ENCODE measurements around the gene SCARB1. TPM values are rescaled to one million over a fixed set of nuclear protein-coding genes. Genes with fewer than 3 reads are reported as not detected.

SCARB1 gene
- total and polyA plus RNA-seq, 2 experiments from 2014 or later: 2.2 to 5.2 TPM

DNA sequence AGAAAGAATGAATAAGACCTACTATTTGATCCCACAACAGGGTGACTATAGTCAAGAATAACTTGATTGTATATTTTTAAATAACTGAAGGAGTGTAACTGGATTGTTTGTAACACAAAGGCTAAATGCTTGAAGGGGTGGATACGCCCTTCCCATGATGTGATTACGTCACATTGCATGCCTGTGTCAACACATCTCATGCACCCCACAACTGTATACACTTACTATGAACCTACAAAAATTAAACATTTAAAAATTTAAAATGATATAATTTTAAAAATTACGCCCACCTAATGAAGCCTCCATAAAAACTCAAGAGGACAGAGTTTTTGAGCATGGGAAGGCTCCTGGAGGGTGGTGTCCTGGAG, 94.5 kb downstream of the SCARB1 start:
- Histone ChIP-seq H3K27ac (no peak overlapping the region), H3K27me3 (replicated peaks; ENCODE audit: insufficient read depth) (no peaks in the 10 kb centered on the region), H3K4me1 (ENCODE audit: insufficient read depth) (peaks cover 18% of the 10 kb centered on the region), H4K20me1 (ENCODE audit: insufficient read depth) (no peaks in the 10 kb centered on the region), H3K4me2 (ENCODE audit: unreplicated experiment) (no peak overlapping the region), H3K79me2 (ENCODE audit: insufficient read depth) (no peaks in the 10 kb centered on the region), H3K36me3 (ENCODE audit: low read depth) (no peaks in the 10 kb centered on the region), H2AFZ (no peak overlapping the region), H3K9ac (peak overlapping the region; percentile 16; the same call in 1 of the 2 replicates), H3F3A (ENCODE audit: insufficient read depth) (peaks cover 18% of the 10 kb centered on the region), H3K4me3 (no peak overlapping the region), H3K9me3 (ENCODE audit: low read depth) (no peaks in the 10 kb centered on the region), H3K9me2 (ENCODE audit: insufficient read depth) (no peaks in the 10 kb centered on the region)
- TF ChIP-seq EZH2phosphoT487 (IDR thresholded peaks at IDR 0.05; ENCODE audit: insufficient read depth, low read depth) (no peak), EZH2 (IDR thresholded peaks at IDR 0.05; ENCODE audit: insufficient read depth, poor library complexity, severe bottlenecking) (no peak)
- DNase-seq: peak; percentile 42
- WGBS, 2 experiments (ENCODE audit: low coverage in 1 of 2, low lambda C conversion rate in 2 of 2, missing lambda C conversion rate in 2 of 2): 71 to 73% methylated on average over 3 of the region's 3 CpGs
- in situ Hi-C loops (cut with MboI): loop anchor here (5.0 to 10.0 kb wide), 3 partner anchors 202 to 724 kb away; partner anchors contain the start of gene NCOR2

GRCh38 chr12:124768452-124769162, 95.1 kb downstream of the SCARB1 start:
- in situ Hi-C loops (cut with MboI): loop anchor here (5.0 to 10.0 kb wide), 3 partner anchors 201 to 724 kb away; partner anchors contain the start of gene NCOR2

GRCh38 chr12:124767066-124767821, 96.4 kb downstream of the SCARB1 start:
- Histone ChIP-seq H3K36me3 (ENCODE audit: low read depth) (no peaks in the 10 kb centered on the region), H4K20me1 (ENCODE audit: insufficient read depth) (no peaks in the 10 kb centered on the region), H3K79me2 (ENCODE audit: insufficient read depth) (no peaks in the 10 kb centered on the region), H3F3A (ENCODE audit: insufficient read depth) (peaks cover 23% of the 10 kb centered on the region), H3K4me3 (no peak overlapping the region), H3K4me1 (ENCODE audit: insufficient read depth) (peaks cover 15% of the 10 kb centered on the region), H3K9ac (no peak overlapping the region), H3K4me2 (ENCODE audit: unreplicated experiment) (no peak overlapping the region), H3K27me3 (replicated peaks; ENCODE audit: insufficient read depth) (no peaks in the 10 kb centered on the region), H3K9me3 (ENCODE audit: low read depth) (no peaks in the 10 kb centered on the region), H3K9me2 (ENCODE audit: insufficient read depth) (no peaks in the 10 kb centered on the region), H3K27ac (no peak overlapping the region), H2AFZ (no peak overlapping the region)
- TF ChIP-seq EZH2phosphoT487 (IDR thresholded peaks at IDR 0.05; ENCODE audit: insufficient read depth, low read depth): no peak
- TF ChIP-seq EZH2 (IDR thresholded peaks at IDR 0.05; ENCODE audit: insufficient read depth, poor library complexity, severe bottlenecking): no peak
- 27% methylated on average over 21 of the region's 21 CpGs for WGBS, 2 experiments (ENCODE audit: low coverage in 1 of 2, low lambda C conversion rate in 2 of 2, missing lambda C conversion rate in 2 of 2)
- in situ Hi-C loops (cut with MboI): loop anchor here (5.0 to 10.0 kb wide), 3 partner anchors 200 to 722 kb away; partner anchors contain the start of gene NCOR2
- peak; percentile 66 for DNase-seq

More at GRCh38 chr12:124768452-124769162, 95.1 kb downstream of the SCARB1 start:
- no peaks in the 10 kb centered on the region for H3K36me3 ChIP-seq (ENCODE audit: low read depth)
- peak overlapping the region; percentile 16; the same call in 1 of the 2 replicates for H3K9ac ChIP-seq
- H3K4me1 ChIP-seq (ENCODE audit: insufficient read depth): peaks cover 15% of the 10 kb centered on the region
- no peaks in the 10 kb centered on the region for H3K9me2 ChIP-seq (ENCODE audit: insufficient read depth)
- H3K4me3 ChIP-seq: no peak overlapping the region
- H3K27me3 ChIP-seq (replicated peaks; ENCODE audit: insufficient read depth): no peaks in the 10 kb centered on the region
- H3K79me2 ChIP-seq (ENCODE audit: insufficient read depth): no peaks in the 10 kb centered on the region
- no peak overlapping the region for H3K27ac ChIP-seq
- no peak overlapping the region for H3K4me2 ChIP-seq (ENCODE audit: unreplicated experiment)
- WGBS, 2 experiments (ENCODE audit: low coverage in 1 of 2, low lambda C conversion rate in 2 of 2, missing lambda C conversion rate in 2 of 2): 77 to 84% methylated on average over 11 of the region's 11 CpGs
- no peaks in the 10 kb centered on the region for H3K9me3 ChIP-seq (ENCODE audit: low read depth)
- H4K20me1 ChIP-seq (ENCODE audit: insufficient read depth): no peaks in the 10 kb centered on the region
- no peak for TF ChIP-seq EZH2phosphoT487 (IDR thresholded peaks at IDR 0.05; ENCODE audit: insufficient read depth, low read depth)
- H3F3A ChIP-seq (ENCODE audit: insufficient read depth): peaks cover 19% of the 10 kb centered on the region
- no peak overlapping the region for H2AFZ ChIP-seq
- DNase-seq: peak; percentile 25

GRCh38 chr12:124766727-124767065, 97.0 kb downstream of the SCARB1 start:
- Histone ChIP-seq H3K9ac (no peak overlapping the region; the same call in 1 of the 2 replicates), H3K9me2 (ENCODE audit: insufficient read depth) (no peaks in the 10 kb centered on the region), H4K20me1 (ENCODE audit: insufficient read depth) (no peaks in the 10 kb centered on the region), H3K4me1 (ENCODE audit: insufficient read depth) (peaks cover 15% of the 10 kb centered on the region), H3K36me3 (ENCODE audit: low read depth) (no peaks in the 10 kb centered on the region), H3K4me3 (no peak overlapping the region), H3K27ac (no peak overlapping the region), H3K4me2 (ENCODE audit: unreplicated experiment) (no peak overlapping the region), H3F3A (ENCODE audit: insufficient read depth) (peaks cover 23% of the 10 kb centered on the region), H3K9me3 (ENCODE audit: low read depth) (no peaks in the 10 kb centered on the region), H2AFZ (no peak overlapping the region), H3K27me3 (replicated peaks; ENCODE audit: insufficient read depth) (no peaks in the 10 kb centered on the region), H3K79me2 (ENCODE audit: insufficient read depth) (no peaks in the 10 kb centered on the region)
- TF ChIP-seq EZH2 (IDR thresholded peaks at IDR 0.05; ENCODE audit: insufficient read depth, poor library complexity, severe bottlenecking) (no peak), EZH2phosphoT487 (IDR thresholded peaks at IDR 0.05; ENCODE audit: insufficient read depth, low read depth) (no peak)
- in situ Hi-C loops (cut with MboI): loop anchor here (5.0 to 10.0 kb wide), 3 partner anchors 199 to 722 kb away; partner anchors contain the start of gene NCOR2
- DNase-seq: no peak
